ENCODE measurements around the gene CRX.
"Not testable (repeated sequence)": the region's sequence is repeated elsewhere in the genome, so short reads cannot be mapped to it uniquely, and the experiment has no call there.

DNA sequence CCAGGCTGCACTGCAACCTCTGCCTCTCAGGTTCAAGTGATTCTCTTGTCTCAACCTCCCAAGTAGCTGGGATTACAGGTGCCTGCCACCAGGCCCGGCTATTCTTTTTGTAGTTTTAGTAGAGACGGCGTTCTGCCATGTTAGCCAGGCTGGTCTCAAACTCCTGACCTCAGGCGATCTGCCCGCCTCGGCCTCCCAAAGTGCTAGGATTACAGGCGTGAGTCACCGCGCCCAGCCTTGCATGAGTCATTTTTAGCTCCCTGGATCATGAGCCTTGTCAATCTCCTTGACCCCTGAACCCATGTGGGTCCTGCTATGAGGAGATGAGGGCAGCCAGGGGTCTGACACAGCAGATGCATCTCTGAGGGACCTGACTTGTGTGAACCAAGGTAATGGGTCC, 36.5 kb downstream of the CRX start:
- TF ChIP-seq, protein P1, sequence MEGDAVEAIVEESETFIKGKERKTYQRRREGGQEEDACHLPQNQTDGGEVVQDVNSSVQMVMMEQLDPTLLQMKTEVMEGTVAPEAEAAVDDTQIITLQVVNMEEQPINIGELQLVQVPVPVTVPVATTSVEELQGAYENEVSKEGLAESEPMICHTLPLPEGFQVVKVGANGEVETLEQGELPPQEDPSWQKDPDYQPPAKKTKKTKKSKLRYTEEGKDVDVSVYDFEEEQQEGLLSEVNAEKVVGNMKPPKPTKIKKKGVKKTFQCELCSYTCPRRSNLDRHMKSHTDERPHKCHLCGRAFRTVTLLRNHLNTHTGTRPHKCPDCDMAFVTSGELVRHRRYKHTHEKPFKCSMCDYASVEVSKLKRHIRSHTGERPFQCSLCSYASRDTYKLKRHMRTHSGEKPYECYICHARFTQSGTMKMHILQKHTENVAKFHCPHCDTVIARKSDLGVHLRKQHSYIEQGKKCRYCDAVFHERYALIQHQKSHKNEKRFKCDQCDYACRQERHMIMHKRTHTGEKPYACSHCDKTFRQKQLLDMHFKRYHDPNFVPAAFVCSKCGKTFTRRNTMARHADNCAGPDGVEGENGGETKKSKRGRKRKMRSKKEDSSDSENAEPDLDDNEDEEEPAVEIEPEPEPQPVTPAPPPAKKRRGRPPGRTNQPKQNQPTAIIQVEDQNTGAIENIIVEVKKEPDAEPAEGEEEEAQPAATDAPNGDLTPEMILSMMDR (IDR thresholded peaks at IDR 0.05): not testable (repeated sequence)
- not testable (repeated sequence) for TF ChIP-seq POLR2A, POLR2AphosphoS5 (IDR thresholded peaks at IDR 0.05)

Data from prostate gland (tissue), 2 donors.